K562 (cell line): Measurements from ENCODE around the gene ISYNA1. TPM values are rescaled to one million over a fixed set of nuclear protein-coding genes. Genes with fewer than 3 reads are reported as not detected.
A peak's percentile ranks its signal among the peaks of the same experiment; 100 is the strongest.

Source experiments
- ARID1B ChIP-seq: fragments of 450-650 bp; IDR thresholded peaks from 2 replicates; pipeline ENCODE4 v1.6.1; 2016; ENCODE audit warnings: antibody characterized with exemption, mild to moderate bottlenecking, inconsistent platforms
- ARNT ChIP-seq, 2 experiments: fragments of 450-650 bp; IDR thresholded peaks; 2 replicates each; pipeline ENCODE4 v1.6.1; 2016; ENCODE audit warnings: mild to moderate bottlenecking in 1 of 2
- CREBBP ChIP-seq: IDR thresholded peaks from one replicate; pipeline ENCODE4 v1.6.1; 2012; ENCODE audit warnings: low read depth, mild to moderate bottlenecking, control low read depth, inconsistent platforms, low read length
- ELK3 ChIP-seq: fragments of 450-650 bp; formaldehyde crosslinking; IDR thresholded peaks from 2 replicates; pipeline ENCODE4 v1.4.0; 2020; ENCODE audit warnings: mild to moderate bottlenecking
- EP400 ChIP-seq: fragments of 450-650 bp; IDR thresholded peaks from 2 replicates; pipeline ENCODE4 v1.6.1; 2017; ENCODE audit warnings: antibody characterized with exemption, mild to moderate bottlenecking, moderate library complexity
- FOSL1 ChIP-seq: fragments of 200-800 bp; sonication (Bioruptor generic); conservative IDR thresholded peaks from 2 replicates; pipeline ENCODE4 v1.6.1; 2016; ENCODE audit warnings: missing genetic modification characterization, missing compliant biosample characterization
- GTF2F1 ChIP-seq: IDR thresholded peaks from 2 replicates; pipeline ENCODE4 v1.6.1; 2011; ENCODE audit warnings: low read depth, low read length, improper control_type of control experiment
- HDAC3 ChIP-seq: fragments of 450-650 bp; IDR thresholded peaks from 2 replicates; pipeline ENCODE4 v1.6.1; 2018; ENCODE audit warnings: borderline replicate concordance, mild to moderate bottlenecking, moderate library complexity; ENCODE audit not compliant: partially characterized antibody
- HNRNPH1 ChIP-seq: fragments of 200-400 bp; formaldehyde crosslinking; optimal IDR thresholded peaks from 2 replicates; pipeline ENCODE3; 2017; ENCODE audit warnings: low read depth, mild to moderate bottlenecking, low read length, moderate library complexity
- HNRNPL ChIP-seq: fragments of 200-400 bp; formaldehyde crosslinking; IDR thresholded peaks from 2 replicates; pipeline ENCODE4 v1.6.1; 2017; ENCODE audit warnings: low read depth, mild to moderate bottlenecking, low read length
- IFI16 ChIP-seq: fragments of 250-450 bp; sonication (Bioruptor Pico); IDR thresholded peaks from 2 replicates; pipeline ENCODE4 v2.1.2; 2022; ENCODE audit warnings: mild to moderate bottlenecking, inconsistent platforms
- IRF1 ChIP-seq: sonication (generic); formaldehyde crosslinking; IDR thresholded peaks from 2 replicates; pipeline ENCODE4 v1.8.0; 2022; ENCODE audit warnings: missing genetic modification reagents, mild to moderate bottlenecking, borderline replicate concordance
- MTA1 ChIP-seq: fragments of 450-650 bp; IDR thresholded peaks from 2 replicates; pipeline ENCODE4 v1.6.1; 2017; ENCODE audit warnings: borderline replicate concordance
- MYBL2 ChIP-seq, 2 experiments: fragments of 450-650 bp in 1 of 2; sonication (generic) in 1 of 2; formaldehyde crosslinking in 1 of 2; IDR thresholded peaks; 2 replicates each; pipeline versions ENCODE4 v1.6.1 to v1.8.1; 2017 to 2022; ENCODE audit warnings: borderline replicate concordance in 1 of 2, inconsistent platforms in 1 of 2, low read depth in 1 of 2, mild to moderate bottlenecking in 1 of 2, missing genetic modification reagents in 1 of 2, moderate library complexity in 1 of 2
- PATZ1 ChIP-seq: fragments of 250-450 bp; sonication (Bioruptor Pico); IDR thresholded peaks from 2 replicates; pipeline ENCODE4 v1.5.0; 2020; ENCODE audit warnings: mild to moderate bottlenecking, borderline replicate concordance
- PKNOX1 ChIP-seq: fragments of 450-650 bp; IDR thresholded peaks from 2 replicates; pipeline ENCODE4 v1.6.1; 2016
- PRPF4 ChIP-seq: fragments of 200-400 bp; formaldehyde crosslinking; IDR thresholded peaks from one replicate; pipeline ENCODE4 v1.6.1; 2017; ENCODE audit warnings: low read length, low read depth, mild to moderate bottlenecking; ENCODE audit not compliant: insufficient read depth, poor library complexity, severe bottlenecking
- RBBP5 ChIP-seq: fragments of 200-600 bp; sonication (generic); IDR thresholded peaks from 2 replicates; pipeline ENCODE4 v1.6.1; 2012; ENCODE audit warnings: borderline replicate concordance, mild to moderate bottlenecking, low read length, control low read depth, inconsistent platforms; ENCODE audit not compliant: insufficient read depth, poor library complexity, severe bottlenecking
- SETDB1 ChIP-seq: IDR thresholded peaks from one replicate; pipeline ENCODE4 v1.6.1; 2012; ENCODE audit warnings: low read length, control low read depth, inconsistent platforms
- SMAD3 ChIP-seq: fragments of 450-650 bp; formaldehyde crosslinking; conservative IDR thresholded peaks from 2 replicates; pipeline ENCODE4 v1.4.0; 2020; ENCODE audit warnings: mild to moderate bottlenecking
- SNAPC5 ChIP-seq: fragments of 250-450 bp; sonication (Bioruptor Pico); IDR thresholded peaks from 2 replicates; pipeline ENCODE4 v1.8.0; 2021; ENCODE audit warnings: moderate library complexity, mild to moderate bottlenecking, inconsistent platforms
- TEAD4 ChIP-seq, 2 experiments: sonication (generic) in 1 of 2; formaldehyde crosslinking in 1 of 2; IDR thresholded peaks; 2 replicates each; pipeline versions ENCODE4 v1.6.1 to v1.8.0; 2012 to 2022; ENCODE audit warnings: borderline replicate concordance in 1 of 2, inconsistent platforms in 1 of 2, low read length in 1 of 2, mild to moderate bottlenecking in 1 of 2, missing genetic modification reagents in 1 of 2
- ZFPM2 ChIP-seq: fragments of 250-450 bp; sonication (Bioruptor Pico); IDR thresholded peaks from 2 replicates; pipeline ENCODE4 v1.5.1; 2022; ENCODE audit warnings: mild to moderate bottlenecking
- polyA plus RNA-seq, 8 experiments: library from polyadenylated mRNA; depleted of rRNA in 4 of 8; stranded (reverse) in 5 of 8; unstranded in 3 of 8; fragments of >200 nt; fragmentation: Nextera tagmentation in 2 of 8; fragmentation: Illumina TruSeq in 1 of 8; extraction: Ambion mirVana in 2 of 8; extraction: Trizol in 1 of 8; gene quantifications; 2 replicates each; pipeline versions ENCODE4 v1.2.1 to v1.2.3, GENCODE V29; 2011 to 2014; ENCODE audit warnings: inconsistent platforms in 1 of 8, missing spikeins in 1 of 8
- total RNA-seq, 7 experiments: library from RNA; depleted of rRNA in 6 of 7; stranded (reverse); fragments of >200 nt in 6 of 7; fragmentation: Illumina TruSeq in 2 of 7; extraction: Trizol in 2 of 7; gene quantifications; 2 replicates each; pipeline versions ENCODE4 v1.2.1 to v1.2.3, GENCODE V29; 2011 to 2021; ENCODE audit warnings: low replicate concordance in 1 of 7

Gene ISYNA1
- total and polyA plus RNA-seq, 9 of the 15 experiments (the other 6 are each of a cell fraction or from before 2014, with no cell fraction given): 21.8 to 460 (median 93.2) TPM

- TF ChIP-seq PATZ1 (CRISPR knock-in tag) (no peak), HNRNPL (no peak), PKNOX1 (no peak), ARNT (IDR thresholded peaks at IDR 0.05) (no peak), GTF2F1 (no peak), ARID1B (peak; percentile 75), SNAPC5 (CRISPR knock-in tag) (no peak), ZFPM2 (no peak), HDAC3 (no peak), TEAD4 (IDR thresholded peaks at IDR 0.05; ENCODE audit: low read length) (no peak), TEAD4 (CRISPR knock-in tag; IDR thresholded peaks at IDR 0.05; ENCODE audit: borderline replicate concordance) (no peak), IFI16 (CRISPR knock-in tag) (no peak), MYBL2 (IDR thresholded peaks at IDR 0.05; ENCODE audit: low read depth) (no peak), MYBL2 (CRISPR knock-in tag; IDR thresholded peaks at IDR 0.05; ENCODE audit: borderline replicate concordance) (no peak), EP400 (no peak), SMAD3 (CRISPR knock-in tag) (no peak), ELK3 (CRISPR knock-in tag) (no peak), IRF1 (no peak), HNRNPH1 (no peak), SETDB1 (no peak), RBBP5 (no peak), PRPF4 (no peak), FOSL1 (tag) (peak; percentile 94), CREBBP (no peak), MTA1 (0 out of 2 replicates have a peak, but pooled peaks have one; percentile 20)
Observed at GRCh38 chr19:18392417-18392816, 45.5 kb downstream of the ISYNA1 start (continued).
